ENCODE measurements around the gene PSKH1.
"Not testable (repeated sequence)": the region's sequence is repeated elsewhere in the genome, so short reads cannot be mapped to it uniquely, and the experiment has no call there.

Gene PSKH1

GRCh38 chr16:67914758-67915495, 21.9 kb downstream of the PSKH1 start:
- Histone ChIP-seq H3K9me3 (ENCODE audit: control insufficient read depth, insufficient read depth, low read depth, low read length) (no peaks in the 10 kb centered on the region), H3K4me1 (ENCODE audit: control insufficient read depth, insufficient read depth, low read length) (no peaks in the 10 kb centered on the region), H3K4me3 (ENCODE audit: low read depth, low read length) (no peak overlapping the region), H3K27ac (ENCODE audit: extremely low read depth, low read depth, low read length) (no peak overlapping the region), H3K36me3 (ENCODE audit: control insufficient read depth in 2 of 2, insufficient read depth in 1 of 2, low read length in 2 of 2) (peaks cover 0 to 60% of the 10 kb centered on the region in 2 experiments; a peak in 2 of 3 replicates)
- ChIA-PET POLR2A (interaction anchor here (0.6 to 1.5 kb wide), 3 partner anchors 21 to 154 kb away, joined by 3 to 4 read pairs (median 4); no protein-coding TSS in a partner anchor), CTCF (interaction anchor here (0.6 to 1.3 kb wide), 6 partner anchors 10 to 150 kb away, joined by 3 to 5 read pairs (median 4); no protein-coding TSS in a partner anchor)
- no peak for TF ChIP-seq ZNF510 (tag by site-specific recombination; IDR thresholded peaks at IDR 0.05; ENCODE audit: insufficient replicate concordance)
- TF ChIP-seq PRDM1 (tag by site-specific recombination; IDR thresholded peaks at IDR 0.05), result peak; percentile 88
- TF ChIP-seq ZSCAN4 (tag by site-specific recombination; IDR thresholded peaks at IDR 0.05), result peak; percentile 61
- TF ChIP-seq SCRT1 (tag by site-specific recombination; IDR thresholded peaks at IDR 0.05; ENCODE audit: borderline replicate concordance), result 0 out of 2 replicates have a peak, but pooled peaks have one; percentile 49
- TF ChIP-seq SCRT2 (tag by site-specific recombination; IDR thresholded peaks at IDR 0.05), result peak; percentile 78; the same call in 1 of the 2 replicates

- ChIA-PET POLR2A (interaction anchor here (0.7 to 1.5 kb wide), 2 partner anchors 20 to 98 kb away, joined by 3 to 4 read pairs; no protein-coding TSS in a partner anchor), CTCF (interaction anchor here (0.6 to 1.3 kb wide), 3 partner anchors 9 to 150 kb away, joined by 3 to 5 read pairs (median 4); no protein-coding TSS in a partner anchor)
- peak; percentile 0 for TF ChIP-seq SCRT2 (tag by site-specific recombination; IDR thresholded peaks at IDR 0.05)
- H3K4me1 ChIP-seq (ENCODE audit: control insufficient read depth, insufficient read depth, low read length); H3K9me3 ChIP-seq (ENCODE audit: control insufficient read depth, insufficient read depth, low read depth, low read length); H3K27ac ChIP-seq (ENCODE audit: extremely low read depth, low read depth, low read length); H3K4me3 ChIP-seq (ENCODE audit: low read depth, low read length): not testable (repeated sequence)
- peaks cover 0 to 56% of the 10 kb centered on the region in 2 experiments; a peak in 2 of 3 replicates for H3K36me3 ChIP-seq (ENCODE audit: control insufficient read depth in 2 of 2, insufficient read depth in 1 of 2, low read length in 2 of 2)
These were observed 22.4 kb downstream of the PSKH1 start for GRCh38 chr16:67915496-67915769.

- Histone ChIP-seq H3K36me3 (ENCODE audit: control insufficient read depth in 2 of 2, insufficient read depth in 1 of 2, low read length in 2 of 2) (peaks cover 0 to 54% of the 10 kb centered on the region in 2 experiments; a peak in 2 of 3 replicates), H3K4me3 (ENCODE audit: low read depth, low read length) (no peak overlapping the region), H3K27ac (ENCODE audit: extremely low read depth, low read depth, low read length) (no peak overlapping the region), H3K9me3 (ENCODE audit: control insufficient read depth, insufficient read depth, low read depth, low read length) (no peaks in the 10 kb centered on the region), H3K4me1 (ENCODE audit: control insufficient read depth, insufficient read depth, low read length) (no peaks in the 10 kb centered on the region)
- ChIA-PET POLR2A (interaction anchor here (0.7 to 0.8 kb wide), 2 partner anchors 10 to 98 kb away, joined by 3 to 4 read pairs; no protein-coding TSS in a partner anchor), CTCF (interaction anchor here (0.6 kb wide), 2 partner anchors 149 to 558 kb away, joined by 3 read pairs; no protein-coding TSS in a partner anchor)
- TF ChIP-seq ZNF580 (tag by site-specific recombination; IDR thresholded peaks at IDR 0.05) (no peak), RBAK (tag by site-specific recombination; IDR thresholded peaks at IDR 0.05) (no peak), ZNF449 (tag by site-specific recombination; IDR thresholded peaks at IDR 0.05) (no peak), ZNF239 (tag by site-specific recombination; IDR thresholded peaks at IDR 0.05) (no peak), ZNF623 (tag by site-specific recombination; IDR thresholded peaks at IDR 0.05) (no peak), ZBTB11 (tag by site-specific recombination; conservative IDR thresholded peaks at IDR 0.05; ENCODE audit: low read depth) (no peak), PRDM6 (tag by site-specific recombination; IDR thresholded peaks at IDR 0.05) (no peak)
These were observed 23.0 kb downstream of the PSKH1 start for GRCh38 chr16:67915831-67916723.
